GM21447 (cell line): ENCODE data around the gene FCSK.
"Not testable (repeated sequence)": the region's sequence is repeated elsewhere in the genome, so short reads cannot be mapped to it uniquely, and the experiment has no call there.

ENCODE experiments used
- ATAC-seq: cut with Tn5 transposase; IDR thresholded peaks from one replicate; pipeline ENCODE4 v1.9.1; 2021; ENCODE audit not compliant: unreplicated experiment

FCSK gene

GRCh38 chr16:70522216-70523075 lies 68.1 kb downstream of the FCSK start:
- ATAC-seq, result no peak

- peak; percentile 67 for ATAC-seq
Measured at GRCh38 chr16:70523076-70523742, 68.8 kb downstream of the FCSK start, which contains the start of gene COG4. TSS of gene COG4 (minus strand) at chr16:70523554. CDS start at chr16:70523543, 11 bp downstream.

- ATAC-seq, result peak; percentile 53
Measured at GRCh38 chr16:70523743-70524398, 69.5 kb downstream of the FCSK start, which contains the start of gene SF3B3. TSS of gene SF3B3 (plus strand) at chr16:70523816. CDS start at chr16:70526657, 2,841 bp downstream.

- ATAC-seq, result not testable (repeated sequence)
Measured at GRCh38 chr16:70524399-70524825, 70.0 kb downstream of the FCSK start.

- ATAC-seq, result no peak
Measured at GRCh38 chr16:70526403-70526802, 72.0 kb downstream of the FCSK start.

- no peak for ATAC-seq
Measured at GRCh38 chr16:70527315-70527996, 73.1 kb downstream of the FCSK start.

- ATAC-seq, result no peak
Measured at GRCh38 chr16:70529051-70529777, 74.8 kb downstream of the FCSK start.
